NCI-H2196 treated with DMSO at 0.1 percent for 48 hours (cell line): ENCODE measurements around the gene CNBD2.
"Not testable (repeated sequence)": the region's sequence is repeated elsewhere in the genome, so short reads cannot be mapped to it uniquely, and the experiment has no call there.

Experiments used
- DNase-seq: peaks from one replicate; lab custom pipeline; 2025; ENCODE audit not compliant: unreplicated experiment; lab: John Stamatoyannopoulos, UW

CNBD2 gene

GRCh38 chr20:35974256-35974655, 5.9 kb downstream of the CNBD2 start:
- DNase-seq = no peak

DNA sequence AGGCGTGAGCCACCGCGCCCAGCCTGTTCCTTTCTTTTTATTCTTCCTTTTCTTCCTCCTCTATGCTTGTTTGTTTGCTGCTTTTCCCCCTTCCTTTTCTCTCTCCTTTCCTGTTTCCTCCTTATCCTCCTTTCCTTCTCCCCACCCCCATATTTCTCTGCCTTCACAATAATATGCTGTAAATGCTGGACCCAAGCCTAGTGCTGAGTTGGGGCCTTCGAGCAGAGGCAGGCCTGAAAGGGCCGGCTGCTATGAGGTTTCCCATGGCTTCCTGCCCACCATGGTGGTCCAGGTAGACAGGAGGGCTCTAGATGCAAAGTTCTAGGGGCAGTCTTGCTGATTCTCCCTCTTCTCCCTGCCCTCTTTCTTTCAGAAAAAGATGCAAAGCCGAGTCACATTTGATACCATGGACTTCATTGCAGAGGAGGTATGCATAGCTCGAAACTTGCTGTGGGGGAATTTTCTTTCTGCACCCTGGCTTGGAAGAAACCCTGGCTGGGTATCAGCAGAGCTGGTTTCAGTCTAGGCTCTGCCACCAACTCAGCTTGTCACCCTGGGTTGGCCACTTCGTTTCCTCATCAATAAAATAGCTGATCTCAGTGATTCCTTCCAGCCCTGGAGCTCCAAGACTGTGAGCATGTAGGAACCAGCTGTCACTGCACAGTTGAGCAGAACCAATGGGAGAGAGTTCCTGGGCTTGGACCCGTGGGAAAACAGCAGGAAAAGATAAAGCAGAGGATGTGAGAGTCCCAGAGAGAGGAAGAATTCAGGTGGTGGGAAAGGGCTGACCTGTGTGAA, 7.4 kb downstream of the CNBD2 start:
- DNase-seq = no peak

DNA sequence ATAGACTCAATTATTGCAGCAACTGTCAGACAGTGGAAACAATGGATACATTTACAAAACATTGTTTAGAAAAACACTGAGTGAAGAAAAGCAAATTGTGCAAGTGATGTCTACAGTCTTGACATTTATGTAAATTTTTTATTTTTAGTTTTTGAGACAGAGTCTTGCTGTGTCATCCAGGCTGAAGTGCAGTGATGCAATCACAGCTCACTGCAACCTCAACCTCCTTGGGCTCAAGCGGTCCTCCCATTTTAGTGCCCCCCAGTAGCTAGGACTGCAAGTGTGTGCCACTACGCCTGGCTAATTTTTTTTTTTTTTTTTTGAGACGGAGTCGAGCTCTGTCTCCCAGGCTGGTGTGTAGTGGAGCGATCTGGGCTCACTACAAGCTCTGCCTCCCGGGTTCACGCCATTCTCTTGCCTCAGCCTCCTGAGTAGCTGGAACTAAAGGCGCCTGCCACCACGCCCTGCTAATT, 9.7 kb downstream of the CNBD2 start:
- DNase-seq = no peak

- DNase-seq = no peak
These were observed 11.2 kb downstream of the CNBD2 start for GRCh38 chr20:35979544-35979943.

GRCh38 chr20:35981969-35982368, 13.6 kb downstream of the CNBD2 start:
- no peak for DNase-seq

DNA sequence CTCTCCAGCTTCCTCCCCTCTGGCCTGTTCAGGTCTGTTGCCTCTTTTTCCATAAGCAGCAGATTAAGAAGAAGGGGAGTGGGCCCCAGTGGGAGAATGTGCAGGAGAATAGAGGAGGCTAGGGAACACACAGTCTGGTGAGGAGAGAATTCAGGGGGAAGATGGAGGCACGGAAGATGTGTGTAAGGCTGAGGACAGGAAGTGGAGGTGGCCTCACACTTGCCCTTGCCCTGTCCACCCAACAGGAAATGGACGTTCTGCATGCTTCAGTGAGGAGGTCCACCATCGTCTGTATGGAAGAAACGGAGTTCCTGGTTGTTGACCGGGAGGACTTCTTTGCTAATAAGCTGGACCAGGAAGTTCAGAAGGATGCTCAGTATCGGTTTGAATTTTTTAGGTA, 16.0 kb downstream of the CNBD2 start:
- DNase-seq = no peak

- DNase-seq = no peak
These were observed 17.4 kb downstream of the CNBD2 start for GRCh38 chr20:35985806-35986205.

GRCh38 chr20:35988910-35989463, 20.6 kb downstream of the CNBD2 start:
- DNase-seq = no peak

DNA sequence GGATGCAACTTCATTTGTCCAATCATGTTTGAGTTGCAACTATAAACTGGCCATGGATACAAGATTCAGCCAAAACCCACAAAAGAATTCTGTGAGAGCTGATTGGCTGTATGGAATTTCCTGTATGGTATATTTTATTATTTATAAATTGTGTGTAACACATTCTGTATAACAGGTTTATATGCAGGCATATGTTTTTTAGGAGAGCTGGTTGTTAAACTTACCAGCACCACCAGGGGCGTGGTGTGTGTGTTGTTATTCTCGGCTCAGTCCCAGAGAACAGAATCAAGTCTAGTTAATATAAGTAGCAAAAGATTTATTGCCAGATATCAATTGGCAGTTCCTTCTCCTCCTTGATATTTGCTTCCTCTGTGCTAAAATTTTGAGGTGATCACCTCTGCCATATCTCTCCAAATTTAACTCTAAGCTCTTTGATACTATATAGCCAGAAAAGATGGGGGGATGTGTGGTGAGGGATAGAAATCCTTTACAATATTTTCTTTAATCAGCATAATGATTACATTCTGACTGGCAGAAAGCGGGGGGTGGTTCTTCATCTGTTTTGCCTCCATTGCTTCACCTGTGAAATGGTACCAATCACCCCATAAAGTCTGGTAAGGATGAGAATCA, 22.9 kb downstream of the CNBD2 start:
- DNase-seq = no peak

DNA sequence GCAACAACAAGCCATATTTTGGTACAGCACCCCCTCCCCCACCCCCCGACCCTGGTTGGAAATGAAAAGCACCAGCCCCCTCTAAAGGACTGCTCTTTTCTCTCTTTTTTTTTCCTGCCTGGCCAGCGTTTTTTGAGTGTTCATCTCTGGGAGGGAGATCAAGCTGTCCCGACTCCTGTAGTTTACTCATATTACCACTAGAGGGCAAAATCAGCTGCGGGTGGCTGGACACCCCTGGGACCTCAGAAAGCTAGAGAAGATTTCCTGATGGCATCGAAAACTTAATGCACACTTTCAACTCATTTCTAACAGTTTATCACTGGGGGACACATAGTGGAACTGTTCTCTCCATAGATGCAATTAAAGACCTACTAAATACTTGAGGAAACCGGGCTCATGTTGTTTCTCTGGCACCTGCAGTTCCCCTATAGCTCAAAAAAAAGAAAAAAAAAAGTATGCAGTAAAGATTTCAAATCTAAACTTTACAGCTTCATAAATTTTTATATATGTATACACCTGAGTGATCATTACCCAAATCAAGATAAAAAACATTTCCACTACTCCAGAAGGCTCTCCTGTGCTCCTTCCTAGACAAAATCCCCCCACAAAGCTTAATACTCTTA, 24.4 kb downstream of the CNBD2 start:
- DNase-seq = peak; percentile 79

GRCh38 chr20:35994994-35995453, 26.6 kb downstream of the CNBD2 start:
- DNase-seq = peak; percentile 93

- DNase-seq = not testable (repeated sequence)
These were observed 28.1 kb downstream of the CNBD2 start for GRCh38 chr20:35996492-35996891.

- not testable (repeated sequence) for DNase-seq
These were observed 32.9 kb downstream of the CNBD2 start for GRCh38 chr20:36001331-36001730.

- DNase-seq = no peak
These were observed 34.5 kb downstream of the CNBD2 start for GRCh38 chr20:36002855-36003254.

- DNase-seq = no peak
These were observed 35.7 kb downstream of the CNBD2 start for GRCh38 chr20:36004045-36004444.

DNA sequence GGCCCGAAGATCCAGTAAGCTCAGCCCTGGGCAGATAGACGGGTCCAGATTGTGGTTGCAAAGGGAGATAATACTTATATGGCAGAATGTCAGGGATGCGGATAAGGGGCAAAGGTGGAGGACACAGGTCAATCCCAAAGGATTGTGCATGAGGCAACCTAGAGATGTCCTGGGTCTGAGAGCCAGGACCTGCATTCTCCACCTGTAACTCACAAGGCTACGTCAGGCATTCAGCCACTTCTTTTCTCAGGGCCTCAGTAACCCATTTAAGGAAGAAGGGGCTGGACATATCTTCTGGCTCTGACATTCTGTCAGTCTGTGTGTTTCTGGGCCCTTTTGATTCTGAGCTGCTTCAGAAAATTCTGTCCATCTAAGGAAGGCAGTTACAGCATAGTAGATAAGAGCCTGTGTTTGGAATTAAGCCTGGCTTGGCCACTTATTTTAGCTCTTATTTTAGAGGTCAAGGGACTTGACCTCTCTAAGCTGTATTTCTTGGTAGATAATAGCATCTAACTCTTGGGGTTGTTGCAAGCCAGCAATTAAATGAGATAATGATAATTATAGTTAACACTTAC, 40.2 kb downstream of the CNBD2 start:
- no peak for DNase-seq

DNA sequence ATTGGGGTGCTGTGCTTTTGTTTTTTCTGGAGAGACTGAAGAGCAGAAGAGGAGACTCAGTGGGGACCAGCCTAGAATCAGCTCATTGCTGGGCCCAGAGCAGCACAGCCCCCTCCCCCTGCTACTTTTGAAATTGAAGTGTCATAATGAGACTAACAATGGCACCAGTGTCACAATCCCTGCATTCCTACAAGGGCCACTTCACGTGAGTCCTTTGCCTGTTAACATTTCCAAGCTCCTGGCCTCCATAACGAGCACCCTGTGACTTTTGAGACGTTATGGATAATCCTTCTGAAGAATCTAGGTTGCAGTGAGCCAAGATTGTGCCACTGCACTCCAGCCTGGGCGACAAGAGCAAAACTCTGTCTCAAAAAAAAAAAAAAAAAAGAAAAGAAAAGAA, 41.7 kb downstream of the CNBD2 start:
- DNase-seq = no peak

- DNase-seq = no peak
These were observed 42.4 kb downstream of the CNBD2 start for GRCh38 chr20:36010825-36011224.

DNA sequence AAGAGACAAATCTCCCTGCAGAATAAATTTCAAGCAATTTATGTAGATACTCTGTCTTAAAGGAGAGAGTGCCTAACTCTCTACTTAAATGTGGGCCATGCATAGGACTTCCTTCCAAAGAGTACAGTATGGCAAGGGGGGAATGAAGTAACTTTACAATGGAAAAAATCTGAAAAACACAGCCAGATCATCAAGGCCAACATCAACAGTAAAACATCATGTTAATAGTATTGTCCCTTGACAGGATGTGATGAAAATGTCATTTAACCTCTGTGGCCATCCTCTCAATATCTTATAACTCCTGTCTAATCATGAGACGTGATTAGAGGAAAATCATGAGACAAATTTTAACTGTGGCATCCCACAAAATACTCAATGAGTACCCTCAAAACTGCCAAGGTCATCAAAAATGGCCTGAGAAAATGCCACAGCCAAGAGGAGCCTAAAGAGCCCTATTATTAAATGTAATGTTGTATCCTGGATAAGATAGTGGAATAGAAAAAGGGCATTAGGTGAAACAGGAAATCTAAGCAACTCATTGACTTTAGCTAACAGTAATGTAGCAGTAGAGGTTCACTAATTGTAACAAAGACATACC, 47.5 kb downstream of the CNBD2 start:
- no peak for DNase-seq

GRCh38 chr20:36017048-36017951, 48.9 kb downstream of the CNBD2 start:
- DNase-seq = no peak
